KOPT-K1 (cell line): ENCODE measurements around the gene TIMM13.

Experiments used
- H3K27ac ChIP-seq: fragments of 200-600 bp; sonication (generic); 2 replicates; pipeline ENCODE4 v1.5.1; 2016; ENCODE audit warnings: antibody characterized with exemption, mild to moderate bottlenecking, low read depth, low read length; ENCODE audit not compliant: poor library complexity, severe bottlenecking
- H3K36me3 ChIP-seq: fragments of 200-600 bp; sonication (generic); 2 replicates; pipeline ENCODE4 v1.5.1; 2017; ENCODE audit warnings: antibody characterized with exemption, mild to moderate bottlenecking, low read length, moderate library complexity; ENCODE audit not compliant: insufficient read depth
- H3K9me3 ChIP-seq: fragments of 200-600 bp; sonication (generic); 2 replicates; pipeline ENCODE4 v1.5.1; 2017; ENCODE audit warnings: antibody characterized with exemption, low read length, mild to moderate bottlenecking; ENCODE audit not compliant: insufficient read depth, poor library complexity, severe bottlenecking

TIMM13 gene

GRCh38 chr19:2392366-2392765, 35.0 kb downstream of the TIMM13 start:
- Histone ChIP-seq H3K27ac (no peak overlapping the region), H3K9me3 (no peaks in the 10 kb centered on the region), H3K36me3 (no peaks in the 10 kb centered on the region)

DNA sequence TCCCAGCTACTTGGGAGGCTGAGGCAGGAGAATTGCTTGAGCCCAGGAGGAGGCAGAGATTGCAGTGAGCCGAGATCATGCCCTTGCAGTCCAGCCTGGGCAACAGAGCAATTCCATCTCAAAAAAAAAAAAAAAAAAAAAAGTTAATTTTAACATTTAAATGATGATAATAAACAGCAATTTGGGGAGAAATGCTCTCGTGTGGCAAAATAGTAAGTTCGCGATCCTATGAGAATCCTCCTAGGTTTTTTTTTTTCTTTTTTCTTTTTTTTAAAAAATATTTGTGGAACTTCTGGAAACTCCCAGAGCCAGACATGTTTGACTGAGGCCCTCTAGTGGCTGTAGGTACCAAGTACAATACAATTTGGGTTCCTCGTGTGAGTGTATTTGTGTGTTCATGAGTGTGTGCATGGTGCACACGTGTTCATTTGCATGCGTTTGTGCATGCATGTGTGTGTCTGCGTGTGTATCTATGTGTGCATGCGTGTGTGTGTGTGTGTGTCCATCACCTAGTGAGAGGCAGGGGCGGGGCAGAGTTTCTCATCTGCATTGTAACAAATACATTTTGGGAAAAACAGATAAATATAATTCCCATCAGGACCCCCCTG, 36.2 kb downstream of the TIMM13 start:
- Histone ChIP-seq H3K36me3 (no peaks in the 10 kb centered on the region), H3K9me3 (no peaks in the 10 kb centered on the region), H3K27ac (no peak overlapping the region)

GRCh38 chr19:2389594-2389993, 37.8 kb downstream of the TIMM13 start:
- Histone ChIP-seq H3K9me3 (no peaks in the 10 kb centered on the region), H3K36me3 (no peaks in the 10 kb centered on the region), H3K27ac (no peak overlapping the region)

DNA sequence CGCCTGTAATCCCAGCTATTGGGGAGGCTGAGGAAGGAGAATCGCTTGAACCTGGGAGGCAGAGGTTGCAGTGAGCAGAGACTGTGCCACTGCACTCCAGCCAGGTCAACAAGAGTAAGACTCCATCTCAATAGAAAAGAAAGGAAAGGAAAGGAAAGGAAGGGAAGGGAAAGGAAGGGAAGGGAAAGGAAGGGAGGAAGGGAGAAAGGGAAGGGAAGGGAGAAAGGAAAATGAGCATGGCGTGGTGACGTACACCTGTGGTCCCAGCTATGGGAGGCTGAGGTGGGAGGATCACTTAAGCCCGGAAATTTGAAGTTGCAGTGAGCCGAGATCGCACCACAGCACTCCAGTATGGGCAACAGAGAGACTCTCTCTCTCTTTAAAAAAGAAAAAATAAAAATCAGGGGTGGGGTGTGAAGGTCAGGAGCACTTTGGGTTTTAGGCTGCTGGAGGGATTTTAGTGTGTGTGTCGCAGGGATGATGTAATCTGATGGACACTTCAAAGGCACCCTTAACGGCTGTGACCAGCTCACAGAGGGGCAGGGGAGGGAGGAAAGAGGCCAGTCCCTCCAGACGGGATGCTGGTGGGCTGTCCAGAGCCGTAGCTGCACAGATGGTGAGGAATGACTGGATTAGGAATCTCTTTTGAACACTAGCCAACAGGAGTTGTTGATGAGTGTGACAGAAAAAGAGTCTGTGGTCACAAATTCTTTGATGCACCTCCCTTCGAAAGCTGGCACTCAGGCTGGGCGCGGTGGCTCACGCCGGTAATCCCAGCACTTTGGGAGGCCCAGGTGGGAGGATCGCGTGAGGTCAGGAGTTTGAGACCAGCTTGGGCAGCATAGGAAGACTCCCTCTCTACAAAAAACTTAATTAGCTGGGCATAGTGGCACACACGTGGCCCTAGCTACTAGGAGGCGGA, 39.8 kb downstream of the TIMM13 start:
- Histone ChIP-seq H3K27ac (no peak overlapping the region), H3K9me3 (no peaks in the 10 kb centered on the region), H3K36me3 (no peaks in the 10 kb centered on the region)

GRCh38 chr19:2385053-2385721, 42.2 kb downstream of the TIMM13 start:
- peaks cover 9% of the 10 kb centered on the region for H3K9me3 ChIP-seq
- no peaks in the 10 kb centered on the region for H3K36me3 ChIP-seq
- H3K27ac ChIP-seq, result no peak overlapping the region

DNA sequence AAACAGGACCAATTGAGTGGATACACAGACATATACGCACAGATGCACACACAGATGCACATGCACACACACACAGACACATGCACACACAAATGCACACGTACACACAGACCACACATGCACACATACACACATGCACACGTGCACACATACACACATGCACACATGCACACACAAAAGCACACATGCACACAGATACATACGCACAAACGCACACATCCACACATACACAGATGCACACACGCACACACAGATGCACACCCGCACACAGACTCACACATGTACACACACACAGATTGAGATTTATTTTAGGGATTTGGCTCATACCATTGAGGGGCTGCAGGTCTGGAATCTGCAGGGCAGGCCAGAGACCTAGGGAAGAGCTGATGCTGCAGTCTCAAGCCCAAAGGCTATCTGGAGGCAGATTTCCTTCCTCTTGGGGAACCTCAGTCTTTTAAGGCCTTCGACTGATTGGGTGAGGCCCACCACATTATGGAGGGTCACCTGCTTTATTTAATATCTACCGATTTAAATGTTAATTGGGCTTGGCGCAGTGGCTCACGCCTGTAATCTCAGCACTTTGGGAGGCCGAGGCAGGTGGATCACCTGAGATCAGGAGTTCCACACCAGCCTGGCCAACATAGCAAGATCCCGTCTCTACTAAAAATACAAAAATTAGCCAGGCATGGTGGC, 44.7 kb downstream of the TIMM13 start:
- Histone ChIP-seq H3K36me3 (no peaks in the 10 kb centered on the region), H3K27ac (no peak overlapping the region), H3K9me3 (peaks cover 17% of the 10 kb centered on the region)

DNA sequence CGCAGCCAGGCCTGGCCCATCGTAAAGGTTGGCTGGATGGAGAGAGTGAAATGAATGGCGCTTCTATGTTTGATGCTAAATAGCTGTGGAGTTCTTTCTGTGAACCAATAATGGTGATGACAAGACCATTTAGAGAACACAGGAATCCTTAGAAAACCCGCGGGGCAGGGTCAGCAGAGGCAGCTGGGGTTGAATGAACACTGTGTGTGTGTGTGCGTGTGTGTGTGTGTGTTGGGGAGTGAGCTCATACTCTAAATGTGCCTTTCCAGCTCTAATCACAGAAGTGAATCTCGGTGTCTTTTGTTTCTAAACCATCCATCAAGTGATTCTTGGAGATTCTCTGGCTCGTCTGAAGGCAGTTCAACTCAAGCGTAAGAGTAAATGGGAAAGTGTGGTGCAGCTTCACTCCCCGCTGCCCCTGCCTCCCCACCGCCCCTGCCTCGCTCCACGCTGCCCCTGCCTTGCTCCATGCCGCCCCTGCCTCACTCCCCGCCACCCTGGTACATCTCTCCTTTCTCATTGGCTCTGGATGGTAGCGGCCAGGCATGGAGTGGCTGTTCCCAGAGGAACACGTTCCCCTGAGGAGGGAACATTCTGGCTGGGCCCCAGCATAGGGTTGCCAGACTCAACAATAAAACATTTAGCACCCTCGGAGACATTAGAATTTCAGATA, 46.1 kb downstream of the TIMM13 start:
- Histone ChIP-seq H3K36me3 (no peaks in the 10 kb centered on the region), H3K9me3 (peaks cover 17% of the 10 kb centered on the region), H3K27ac (no peak overlapping the region)

DNA sequence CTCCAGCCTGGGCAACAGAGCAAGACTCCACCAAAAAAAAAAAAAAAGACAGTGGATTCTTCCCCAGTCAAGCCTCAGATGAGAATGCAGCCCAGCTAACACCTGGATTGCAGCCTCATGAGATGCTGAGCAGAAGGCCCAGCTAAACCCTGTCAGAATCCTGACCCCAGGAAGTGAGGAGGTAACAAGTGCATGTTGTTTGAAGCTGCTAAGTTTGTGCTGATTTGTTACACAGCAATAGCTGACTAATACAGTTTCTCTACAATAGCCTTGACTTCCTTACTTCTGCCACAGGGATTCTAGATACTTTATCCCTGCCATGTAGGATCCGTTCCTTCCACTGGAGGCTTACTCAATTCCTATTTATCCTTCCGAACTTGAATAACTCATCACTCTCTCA, 46.8 kb downstream of the TIMM13 start:
- Histone ChIP-seq H3K27ac (no peak overlapping the region), H3K36me3 (no peaks in the 10 kb centered on the region), H3K9me3 (peaks cover 17% of the 10 kb centered on the region)

GRCh38 chr19:2376784-2377519, 50.4 kb downstream of the TIMM13 start:
- H3K9me3 ChIP-seq, result peaks cover 17% of the 10 kb centered on the region
- no peaks in the 10 kb centered on the region for H3K36me3 ChIP-seq

More at GRCh38 chr19:2376784-2377519, 50.4 kb downstream of the TIMM13 start:
- no peak overlapping the region for H3K27ac ChIP-seq
